ENCODE measurements around the gene PODNL1.
A peak's percentile ranks its signal among the peaks of the same experiment; 100 is the strongest.

Gene PODNL1

GRCh38 chr19:13899912-13900584 lies 38.2 kb downstream of the PODNL1 start:
- no peaks in the 10 kb centered on the region for H4K20me1 ChIP-seq
- H3K27me3 ChIP-seq, result no peaks in the 10 kb centered on the region
- H3K36me3 ChIP-seq, result no peaks in the 10 kb centered on the region
- H3K27ac ChIP-seq, result no peak overlapping the region
- no peak overlapping the region for H3K4me2 ChIP-seq
- H3K9ac ChIP-seq, result no peak overlapping the region
- no peak overlapping the region for H3K4me3 ChIP-seq
- no peak for TF ChIP-seq Cebpa-rat (IDR thresholded peaks at IDR 0.05)
- no peaks in the 10 kb centered on the region for H3K9me3 ChIP-seq
- peaks cover 10% of the 10 kb centered on the region for H3K4me1 ChIP-seq

- peaks cover 8% of the 10 kb centered on the region; the same call in 1 of the 2 replicates for H3K4me1 ChIP-seq
- H3K9ac ChIP-seq, result no peak overlapping the region
- H3K27ac ChIP-seq, result no peak overlapping the region
- H3K4me2 ChIP-seq, result no peak overlapping the region
- no peak for TF ChIP-seq Cebpa-rat (IDR thresholded peaks at IDR 0.05)
- no peaks in the 10 kb centered on the region for H4K20me1 ChIP-seq
- no peaks in the 10 kb centered on the region for H3K36me3 ChIP-seq
- H3K9me3 ChIP-seq, result no peaks in the 10 kb centered on the region
- H3K27me3 ChIP-seq, result no peaks in the 10 kb centered on the region
- no peak overlapping the region for H3K4me3 ChIP-seq
Measured at GRCh38 chr19:13899393-13899792, 38.8 kb downstream of the PODNL1 start.

GRCh38 chr19:13896227-13896626 lies 42.0 kb downstream of the PODNL1 start:
- Histone ChIP-seq H3K9me3 (no peaks in the 10 kb centered on the region), H3K4me2 (no peak overlapping the region), H3K4me1 (no peaks in the 10 kb centered on the region), H3K27me3 (no peaks in the 10 kb centered on the region), H3K9ac (no peak overlapping the region), H3K27ac (no peak overlapping the region), H3K36me3 (no peaks in the 10 kb centered on the region), H3K4me3 (no peak overlapping the region), H4K20me1 (no peaks in the 10 kb centered on the region)
- no peak for TF ChIP-seq Cebpa-rat (IDR thresholded peaks at IDR 0.05)

- no peaks in the 10 kb centered on the region for H3K27me3 ChIP-seq
- H3K36me3 ChIP-seq, result no peaks in the 10 kb centered on the region
- no peaks in the 10 kb centered on the region for H3K9me3 ChIP-seq
- H3K4me1 ChIP-seq, result no peaks in the 10 kb centered on the region
- no peak overlapping the region for H3K4me3 ChIP-seq
- H3K27ac ChIP-seq, result no peak overlapping the region
- H3K9ac ChIP-seq, result no peak overlapping the region
- no peak overlapping the region for H3K4me2 ChIP-seq
- H4K20me1 ChIP-seq, result no peaks in the 10 kb centered on the region
- no peak for TF ChIP-seq Cebpa-rat (IDR thresholded peaks at IDR 0.05)
Measured at GRCh38 chr19:13894552-13894951, 43.7 kb downstream of the PODNL1 start.

GRCh38 chr19:13892870-13893269 lies 45.3 kb downstream of the PODNL1 start:
- Histone ChIP-seq H3K36me3 (no peaks in the 10 kb centered on the region), H3K4me3 (no peak overlapping the region), H3K4me1 (peaks cover 11% of the 10 kb centered on the region), H3K27ac (no peak overlapping the region), H3K9ac (no peak overlapping the region), H3K27me3 (no peaks in the 10 kb centered on the region), H3K9me3 (no peaks in the 10 kb centered on the region), H4K20me1 (no peaks in the 10 kb centered on the region), H3K4me2 (no peak overlapping the region)
- no peak for TF ChIP-seq Cebpa-rat (IDR thresholded peaks at IDR 0.05)

GRCh38 chr19:13890136-13890535 lies 48.1 kb downstream of the PODNL1 start:
- H3K9me3 ChIP-seq, result no peaks in the 10 kb centered on the region
- no peak overlapping the region for H3K27ac ChIP-seq
- no peaks in the 10 kb centered on the region for H3K27me3 ChIP-seq

GRCh38 chr19:13888281-13888680 lies 49.9 kb downstream of the PODNL1 start:
- Histone ChIP-seq H4K20me1 (no peaks in the 10 kb centered on the region), H3K4me1 (peaks cover 34% of the 10 kb centered on the region), H3K27ac (no peak overlapping the region), H3K36me3 (no peaks in the 10 kb centered on the region), H3K9me3 (no peaks in the 10 kb centered on the region), H3K4me2 (peak overlapping the region; percentile 43), H3K9ac (no peak overlapping the region), H3K27me3 (no peaks in the 10 kb centered on the region), H3K4me3 (no peak overlapping the region)
- TF ChIP-seq Cebpa-rat (IDR thresholded peaks at IDR 0.05), result no peak

More at GRCh38 chr19:13890136-13890535, 48.1 kb downstream of the PODNL1 start:
- Histone ChIP-seq H4K20me1 (no peaks in the 10 kb centered on the region), H3K9ac (no peak overlapping the region), H3K4me1 (peaks cover 19% of the 10 kb centered on the region), H3K4me3 (no peak overlapping the region), H3K36me3 (no peaks in the 10 kb centered on the region), H3K4me2 (no peak overlapping the region)
- TF ChIP-seq Cebpa-rat (IDR thresholded peaks at IDR 0.05), result no peak

GRCh38 chr19:13887517-13887916 lies 50.7 kb downstream of the PODNL1 start:
- no peak for TF ChIP-seq Cebpa-rat (IDR thresholded peaks at IDR 0.05)
- H3K27ac ChIP-seq, result no peak overlapping the region
- no peaks in the 10 kb centered on the region for H3K36me3 ChIP-seq
- H3K4me1 ChIP-seq, result peaks cover 41% of the 10 kb centered on the region
- no peaks in the 10 kb centered on the region for H3K9me3 ChIP-seq
- no peaks in the 10 kb centered on the region for H4K20me1 ChIP-seq
- no peak overlapping the region for H3K9ac ChIP-seq
- no peak overlapping the region for H3K4me2 ChIP-seq
- H3K4me3 ChIP-seq, result no peak overlapping the region
- no peaks in the 10 kb centered on the region for H3K27me3 ChIP-seq

GRCh38 chr19:13887018-13887436 lies 51.2 kb downstream of the PODNL1 start:
- peaks cover 46% of the 10 kb centered on the region for H3K4me1 ChIP-seq
- no peak for TF ChIP-seq Cebpa-rat (IDR thresholded peaks at IDR 0.05)
- no peak overlapping the region for H3K4me3 ChIP-seq
- H3K4me2 ChIP-seq, result no peak overlapping the region
- H3K9me3 ChIP-seq, result no peaks in the 10 kb centered on the region
- no peak overlapping the region for H3K9ac ChIP-seq
- no peaks in the 10 kb centered on the region for H3K36me3 ChIP-seq
- no peaks in the 10 kb centered on the region for H4K20me1 ChIP-seq
- H3K27ac ChIP-seq, result no peak overlapping the region
- no peaks in the 10 kb centered on the region for H3K27me3 ChIP-seq

- no peak overlapping the region for H3K27ac ChIP-seq
- H3K9ac ChIP-seq, result 0 out of 2 replicates have a peak overlapping the region, but pooled peaks have one; percentile 9
- H4K20me1 ChIP-seq, result no peaks in the 10 kb centered on the region
- no peaks in the 10 kb centered on the region for H3K9me3 ChIP-seq
- H3K36me3 ChIP-seq, result no peaks in the 10 kb centered on the region
- no peak overlapping the region for H3K4me2 ChIP-seq
- TF ChIP-seq Cebpa-rat (IDR thresholded peaks at IDR 0.05), result no peak
- no peaks in the 10 kb centered on the region for H3K27me3 ChIP-seq
- no peak overlapping the region for H3K4me3 ChIP-seq
- peaks cover 58% of the 10 kb centered on the region for H3K4me1 ChIP-seq
Measured at GRCh38 chr19:13885826-13886365, 52.3 kb downstream of the PODNL1 start.
